GM12878 (cell line): ENCODE measurements around the gene INHA. TPM values are rescaled to one million over a fixed set of nuclear protein-coding genes. Genes with fewer than 3 reads are reported as not detected.

Source experiments
- ATAC-seq: fragments of 200-7000 bp; cut with Tn5 transposase; 3 replicates; pipeline ENCODE4 v1.9.1; 2020; ENCODE audit warnings: mild to moderate bottlenecking, moderate library complexity
- BruUV-seq: library from RNA; stranded (reverse); fragments of 400-500 nt; replicated peaks from 2 replicates; lab custom pipeline; 2021; lab: Mats Ljungman, UMichigan
- CTCF ChIA-PET: fragments of 300-600 bp; sonication (Branson Sonifier 250); formaldehyde crosslinking; extraction: SDS; loops from one replicate; lab custom pipeline; 2021; ENCODE audit warnings: inconsistent platforms; lab: Yijun Ruan, JAX
- POLR2A ChIA-PET: fragments of 350-600 bp; formaldehyde crosslinking; extraction: SDS; loops from one replicate; lab custom pipeline; 2021; ENCODE audit warnings: inconsistent platforms; lab: Charles Lee
- RAD21 ChIA-PET: fragments of 300-600 bp; sonication (Branson Sonifier 250); formaldehyde crosslinking; loops from one replicate; lab custom pipeline; 2023; ENCODE audit warnings: antibody characterized with exemption; ENCODE audit not compliant: unreplicated experiment; lab: Charles Lee
- SMC1A ChIA-PET: fragments of 300-600 bp; sonication (Branson Sonifier 250); formaldehyde crosslinking; loops from one replicate; lab custom pipeline; 2023; ENCODE audit not compliant: unreplicated experiment, uncharacterized antibody; lab: Charles Lee
- DNase-seq: peaks from one replicate; pipeline ENCODE4 v3.0.0-alpha.2; 2011; ENCODE audit warnings: low read depth, low spot score
- FAIRE-seq: peaks from 3 replicates; lab custom pipeline; 2011; peaks lifted over from hg19 to GRCh38; lab: Jason Lieb, UNC
- H2AFZ ChIP-seq: 2 replicates; pipeline ENCODE4 v1.6.0; 2011; ENCODE audit warnings: low read depth, low read length, control low read depth; ENCODE audit not compliant: control insufficient read depth
- H3K27ac ChIP-seq: 2 replicates; pipeline ENCODE4 v1.5.1; 2011; ENCODE audit warnings: control low read depth; ENCODE audit not compliant: control insufficient read depth, insufficient read depth
- H3K27me3 ChIP-seq, 2 experiments: replicated peaks in 1 of 2; 2 replicates each; pipeline versions ENCODE4 v1.6.0 to v1.6.1; 2011; ENCODE audit warnings: low read length in 1 of 2; ENCODE audit not compliant: control insufficient read depth in 2 of 2, insufficient read depth in 2 of 2
- H3K36me3 ChIP-seq, 2 experiments: 2 replicates each; pipeline ENCODE4 v1.5.1; 2011; ENCODE audit warnings: low read length in 1 of 2; ENCODE audit not compliant: control insufficient read depth in 2 of 2, insufficient read depth in 2 of 2
- H3K4me1 ChIP-seq: 2 replicates; pipeline ENCODE4 v1.6.1; 2011; ENCODE audit warnings: mild to moderate bottlenecking, low read length, moderate library complexity, mixed read lengths; ENCODE audit not compliant: control insufficient read depth, insufficient read depth
- H3K4me2 ChIP-seq: 2 replicates; pipeline ENCODE4 v1.6.0; 2011; ENCODE audit warnings: control low read depth; ENCODE audit not compliant: control insufficient read depth, insufficient read depth
- H3K4me3 ChIP-seq: fragments of 200-600 bp; sonication (generic); 2 replicates; pipeline ENCODE4 v1.5.1; 2016
- H3K79me2 ChIP-seq: 2 replicates; pipeline ENCODE4 v1.6.0; 2011; ENCODE audit warnings: low read length; ENCODE audit not compliant: control insufficient read depth, insufficient read depth
- H3K9ac ChIP-seq: 2 replicates; pipeline ENCODE4 v1.8.0; 2011; ENCODE audit warnings: low read length, control low read depth, mixed read lengths; ENCODE audit not compliant: control insufficient read depth, insufficient read depth
- H3K9me3 ChIP-seq: replicated peaks from 3 replicates; pipeline ENCODE4 v1.5.1; 2011; ENCODE audit warnings: mild to moderate bottlenecking, low read length; ENCODE audit not compliant: control insufficient read depth, insufficient read depth
- H4K20me1 ChIP-seq: 2 replicates; pipeline ENCODE4 v1.6.0; 2011; ENCODE audit not compliant: control insufficient read depth, insufficient read depth
- BHLHE40 ChIP-seq, 2 experiments: fragments of 450-650 bp in 1 of 2; IDR thresholded peaks; 2 replicates each; pipeline ENCODE4 v1.6.1; 2011 to 2017; ENCODE audit warnings: low read depth in 2 of 2, borderline replicate concordance in 1 of 2, improper control_type of control experiment in 1 of 2, low read length in 1 of 2, mild to moderate bottlenecking in 1 of 2
- BMI1 ChIP-seq: fragments of 450-650 bp; IDR thresholded peaks from 2 replicates; pipeline ENCODE4 v1.6.1; 2016; ENCODE audit warnings: mild to moderate bottlenecking, moderate library complexity, borderline replicate concordance
- ETV6 ChIP-seq, 2 experiments: fragments of 450-650 bp in 1 of 2; IDR thresholded peaks in 1 of 2; conservative IDR thresholded peaks in 1 of 2; 2 replicates each; pipeline ENCODE4 v1.6.1; 2014; ENCODE audit warnings: antibody characterized with exemption in 1 of 2, borderline replicate concordance in 1 of 2, low read depth in 1 of 2, mild to moderate bottlenecking in 1 of 2, moderate library complexity in 1 of 2
- FOXK2 ChIP-seq: fragments of 450-650 bp; IDR thresholded peaks from 2 replicates; pipeline ENCODE4 v1.6.1; 2017; ENCODE audit warnings: mild to moderate bottlenecking, moderate library complexity
- MTA2 ChIP-seq: fragments of 450-650 bp; IDR thresholded peaks from 2 replicates; pipeline ENCODE4 v1.6.1; 2016; ENCODE audit warnings: low read depth, mild to moderate bottlenecking, moderate library complexity
- NFIC ChIP-seq: IDR thresholded peaks from 2 replicates; pipeline ENCODE4 v1.6.1; 2012; ENCODE audit warnings: low read depth, mild to moderate bottlenecking, inconsistent platforms, low read length, moderate library complexity
- RBBP5 ChIP-seq: fragments of 200-600 bp; sonication (generic); conservative IDR thresholded peaks from 2 replicates; pipeline ENCODE4 v1.6.1; 2016
- RCOR1 ChIP-seq: conservative IDR thresholded peaks from 2 replicates; pipeline ENCODE4 v1.6.1; 2012; ENCODE audit warnings: low read depth, low read length, improper control_type of control experiment
- SP1 ChIP-seq: IDR thresholded peaks from one replicate; pipeline ENCODE4 v1.6.1; 2011; ENCODE audit warnings: low read depth, low read length
- SREBF1 ChIP-seq: IDR thresholded peaks from 2 replicates; pipeline ENCODE4 v1.6.1; 2012; ENCODE audit warnings: mild to moderate bottlenecking, low read length
- STAT1 ChIP-seq: fragments of 450-650 bp; conservative IDR thresholded peaks from 2 replicates; pipeline ENCODE4 v1.6.1; 2014; ENCODE audit warnings: antibody characterized with exemption, mild to moderate bottlenecking
- ZNF217 ChIP-seq: fragments of 450-650 bp; IDR thresholded peaks from 2 replicates; pipeline ENCODE4 v1.6.1; 2017; ENCODE audit warnings: antibody characterized with exemption, mild to moderate bottlenecking
- ZNF24 ChIP-seq: fragments of 450-650 bp; IDR thresholded peaks from 2 replicates; pipeline ENCODE4 v1.6.1; 2017; ENCODE audit warnings: antibody characterized with exemption, mild to moderate bottlenecking
- ZNF274 ChIP-seq: IDR thresholded peaks from one replicate; pipeline ENCODE4 v1.8.0; 2011; ENCODE audit not compliant: insufficient read length, insufficient read depth
- WGBS: methylation state at CpG from one replicate; pipeline ENCODE4 v1.1.6; 2016; ENCODE audit warnings: low lambda C conversion rate; ENCODE audit not compliant: insufficient replicate concordance, insufficient coverage; ENCODE audit errors: missing lambda C conversion rate; 5-methylcytosine and 5-hydroxymethylcytosine counted together
- in situ Hi-C: fragments of 300-500 bp; cut with MboI; formaldehyde crosslinking; loops from 9 replicates; pipeline ENCODE4 v1.14.3; 2018; ENCODE audit warnings: mixed read lengths
- intact Hi-C: fragments of 100-400 bp; cut with micrococcal nuclease; formaldehyde crosslinking; loops from one replicate; pipeline ENCODE4 v1.14.2; 2022; ENCODE audit not compliant: unreplicated experiment
- microRNA-seq: library from miRNA; unstranded; fragments of <30 nt; microRNA quantifications from one replicate; pipeline ENCODE4, GENCODE V29; 2018
- polyA plus RNA-seq, 11 experiments: library from polyadenylated mRNA; depleted of rRNA in 4 of 11; unstranded in 6 of 11; stranded (reverse) in 5 of 11; fragments of >200 nt; fragmentation: Nextera tagmentation in 4 of 11; fragmentation: Illumina TruSeq in 1 of 11; extraction: Ambion mirVana in 4 of 11; extraction: Trizol in 1 of 11; gene quantifications; 1 replicate in 1 of 11; 2 replicates in 10 of 11; pipeline versions ENCODE4 v1.2.1 to v1.2.3, GENCODE V29; 2011 to 2016; ENCODE audit warnings: inconsistent platforms in 2 of 11, missing spikeins in 2 of 11, low read depth in 1 of 11
- small RNA-seq: library from RNA; depleted of rRNA; stranded (forward); fragments of <200 nt; gene quantifications from one replicate; pipeline ENCODE3, GENCODE V24; 2014
- total RNA-seq, 4 experiments: library from RNA; depleted of rRNA in 3 of 4; stranded (reverse); fragments of >200 nt in 3 of 4; fragmentation: Illumina TruSeq in 1 of 4; extraction: Trizol in 1 of 4; gene quantifications; 2 replicates each; pipeline versions ENCODE4 v1.2.1 to v1.2.3, GENCODE V29; 2013 to 2021
- TF ChIP-seq, protein P1 (sequence below): IDR thresholded peaks from 2 replicates; pipeline ENCODE4 v1.6.1; 2012; ENCODE audit warnings: low read depth, low read length, improper control_type of control experiment
- TF ChIP-seq, protein P2 (sequence below): fragments of 150-350 bp; IDR thresholded peaks from 2 replicates; pipeline ENCODE4 v1.6.1; 2014; ENCODE audit warnings: mild to moderate bottlenecking, low read depth, low read length

Gene INHA
- total and polyA plus RNA-seq, 10 of the 15 experiments (the other 5 are each of a cell fraction or from before 2014, with no cell fraction given) = not detected

DNA sequence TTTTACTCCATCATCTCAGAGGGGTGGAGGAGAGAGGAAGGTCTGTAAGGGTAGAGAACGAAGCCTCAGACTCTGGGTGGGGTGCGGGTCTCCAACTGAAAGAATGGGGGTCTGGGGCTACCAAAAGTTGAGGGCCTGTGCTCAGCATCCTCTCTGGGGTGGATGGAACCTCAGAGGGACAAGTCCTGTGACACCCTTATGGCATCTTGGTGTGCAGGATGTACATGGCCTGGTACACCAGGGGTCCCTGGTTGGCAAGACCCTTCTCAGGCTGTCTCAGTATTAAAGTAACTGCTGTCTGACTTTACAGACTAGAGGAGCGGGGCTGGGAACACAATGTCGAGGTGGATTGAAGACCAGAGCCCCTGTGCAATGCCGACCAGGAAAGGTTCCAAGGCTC lies 53.1 kb downstream of the INHA start:
- Histone ChIP-seq H3K9me3 (no peaks in the 10 kb centered on the region; the same call in 2 of the 3 replicates), H3K27ac (no peak overlapping the region), H3K79me2 (no peaks in the 10 kb centered on the region), H2AFZ (no peak overlapping the region)
- SMC1A ChIA-PET = no interaction called here
- no peak for TF ChIP-seq NFIC
- no peak for TF ChIP-seq RCOR1
- no peak for TF ChIP-seq ZNF24
- no peak for TF ChIP-seq FOXK2
- TF ChIP-seq BMI1 = no peak
- TF ChIP-seq RBBP5 = no peak
- TF ChIP-seq, protein P1, sequence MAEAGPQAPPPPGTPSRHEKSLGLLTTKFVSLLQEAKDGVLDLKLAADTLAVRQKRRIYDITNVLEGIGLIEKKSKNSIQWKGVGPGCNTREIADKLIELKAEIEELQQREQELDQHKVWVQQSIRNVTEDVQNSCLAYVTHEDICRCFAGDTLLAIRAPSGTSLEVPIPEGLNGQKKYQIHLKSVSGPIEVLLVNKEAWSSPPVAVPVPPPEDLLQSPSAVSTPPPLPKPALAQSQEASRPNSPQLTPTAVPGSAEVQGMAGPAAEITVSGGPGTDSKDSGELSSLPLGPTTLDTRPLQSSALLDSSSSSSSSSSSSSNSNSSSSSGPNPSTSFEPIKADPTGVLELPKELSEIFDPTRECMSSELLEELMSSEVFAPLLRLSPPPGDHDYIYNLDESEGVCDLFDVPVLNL = no peak
- TF ChIP-seq SREBF1 = no peak
- no peak for TF ChIP-seq ZNF274
- TF ChIP-seq MTA2 = no peak
- no peak for TF ChIP-seq ZNF217
- no peak for TF ChIP-seq SP1
- TF ChIP-seq, protein P2, sequence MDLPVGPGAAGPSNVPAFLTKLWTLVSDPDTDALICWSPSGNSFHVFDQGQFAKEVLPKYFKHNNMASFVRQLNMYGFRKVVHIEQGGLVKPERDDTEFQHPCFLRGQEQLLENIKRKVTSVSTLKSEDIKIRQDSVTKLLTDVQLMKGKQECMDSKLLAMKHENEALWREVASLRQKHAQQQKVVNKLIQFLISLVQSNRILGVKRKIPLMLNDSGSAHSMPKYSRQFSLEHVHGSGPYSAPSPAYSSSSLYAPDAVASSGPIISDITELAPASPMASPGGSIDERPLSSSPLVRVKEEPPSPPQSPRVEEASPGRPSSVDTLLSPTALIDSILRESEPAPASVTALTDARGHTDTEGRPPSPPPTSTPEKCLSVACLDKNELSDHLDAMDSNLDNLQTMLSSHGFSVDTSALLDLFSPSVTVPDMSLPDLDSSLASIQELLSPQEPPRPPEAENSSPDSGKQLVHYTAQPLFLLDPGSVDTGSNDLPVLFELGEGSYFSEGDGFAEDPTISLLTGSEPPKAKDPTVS = no peak
- TF ChIP-seq STAT1 = no peak
- TF ChIP-seq BHLHE40 (IDR thresholded peaks at IDR 0.05; ENCODE audit: borderline replicate concordance in 1 of 2, low read depth in 2 of 2, low read length in 1 of 2) = no peak
- no peak for TF ChIP-seq ETV6 (conservative IDR thresholded peaks at IDR 0.05 in 1 of 2, IDR thresholded peaks at IDR 0.05 in 1 of 2; ENCODE audit: borderline replicate concordance in 1 of 2, low read depth in 1 of 2)
- TF ChIP-seq, all 136 proteins: peak for 0
- WGBS = 35% methylated on average over 5 of the region's 5 CpGs
- BruUV-seq = no TSS peak
- in situ Hi-C loops = no loop called here
- FAIRE-seq (no peak), ATAC-seq (no peak), DNase-seq (no peak)
- ChIA-PET CTCF (no interaction called here), RAD21 (interaction anchor here (1.2 kb wide), 1 partner anchor 64 kb away, joined by 3 read pairs; no protein-coding TSS in a partner anchor), POLR2A (no interaction called here)
- Histone ChIP-seq H3K9ac (no peak overlapping the region), H3K36me3 (no peaks in the 10 kb centered on the region), H3K4me1 (no peaks in the 10 kb centered on the region), H3K4me2 (no peak overlapping the region), H3K4me3 (no peak overlapping the region), H3K27me3 (peaks cover 4 to 6% of the 10 kb centered on the region in 2 experiments), H4K20me1 (no peaks in the 10 kb centered on the region; the same call in 1 of the 2 replicates)
- intact Hi-C loops = no loop called here

Small RNA genes within 50 kb of the gene (microRNA-seq; reads per million reads assigned to microRNA genes)
- not detected for gene MIR3132

Small RNA genes within 50 kb of the gene (small RNA-seq; reads per million reads assigned to genes)
- gene MIR3132 = not detected
- gene RN7SKP213 = not detected

Other genes with a start within 250 kb of the INHA start
Only the 7 nearest of the 11 such genes appear.
- gene GMPPA, start 73.4 kb upstream of the INHA start, total RNA-seq (2014; rRNA removed) = 44.6 and 45.9 TPM in 2 replicates
- 23.4 and 24.4 TPM in 2 replicates for gene GMPPA, start 73.4 kb upstream of the INHA start, total RNA-seq (2014; rRNA removed; fragmentation: Illumina TruSeq; extraction: Trizol)
- 37.6 and 45.3 TPM in 2 replicates for gene GMPPA, start 73.4 kb upstream of the INHA start, total RNA-seq (2021)
- 31.1 and 53.6 TPM in 2 replicates for gene GMPPA, start 73.4 kb upstream of the INHA start, polyA plus RNA-seq (2011; rRNA removed)
- gene GMPPA, start 73.4 kb upstream of the INHA start, polyA plus RNA-seq (2014; fragmentation: Illumina TruSeq; extraction: Trizol) = 35.6 and 38.9 TPM in 2 replicates
- 10 to 100 TPM in 1 of 2 experiments, 1 to 10 TPM in 1; 1.9 to 10.2 TPM for gene GMPPA, start 73.4 kb upstream of the INHA start, polyA plus RNA-seq (2014; fragmentation: Nextera tagmentation; extraction: Ambion mirVana)
- 49.9 and 54.5 TPM in 2 replicates for gene GMPPA, start 73.4 kb upstream of the INHA start, polyA plus RNA-seq (2014; rRNA removed)
- 10 to 100 TPM; 66.8 to 83.2 TPM for gene GMPPA, start 73.4 kb upstream of the INHA start, polyA plus RNA-seq (2016; fragmentation: Nextera tagmentation; extraction: Ambion mirVana)
- gene ASIC4, start 57.8 kb upstream of the INHA start, total RNA-seq (2014; rRNA removed) = not detected in 2 replicates
- not detected in 2 replicates for gene ASIC4, start 57.8 kb upstream of the INHA start, total RNA-seq (2014; rRNA removed; fragmentation: Illumina TruSeq; extraction: Trizol)
- gene ASIC4, start 57.8 kb upstream of the INHA start, total RNA-seq (2021) = not detected in 2 replicates
- not detected in 2 replicates for gene ASIC4, start 57.8 kb upstream of the INHA start, polyA plus RNA-seq (2011; rRNA removed)
- 0.01 TPM in 1 of 2 replicates, not detected in the other for gene ASIC4, start 57.8 kb upstream of the INHA start, polyA plus RNA-seq (2014; fragmentation: Illumina TruSeq; extraction: Trizol)
- not detected for gene ASIC4, start 57.8 kb upstream of the INHA start, polyA plus RNA-seq (2014; fragmentation: Nextera tagmentation; extraction: Ambion mirVana)
- gene ASIC4, start 57.8 kb upstream of the INHA start, polyA plus RNA-seq (2014; rRNA removed) = not detected in 2 replicates
- gene ASIC4, start 57.8 kb upstream of the INHA start, polyA plus RNA-seq (2016; fragmentation: Nextera tagmentation; extraction: Ambion mirVana) = not detected
- gene CHPF, start 28.5 kb upstream of the INHA start, total RNA-seq (2014; rRNA removed) = 12.5 and 15.2 TPM in 2 replicates
- gene CHPF, start 28.5 kb upstream of the INHA start, total RNA-seq (2014; rRNA removed; fragmentation: Illumina TruSeq; extraction: Trizol) = 1.2 and 2.0 TPM in 2 replicates
- gene CHPF, start 28.5 kb upstream of the INHA start, total RNA-seq (2021) = 11.6 and 12.2 TPM in 2 replicates
- 0.89 and 2.2 TPM in 2 replicates for gene CHPF, start 28.5 kb upstream of the INHA start, polyA plus RNA-seq (2011; rRNA removed)
- gene CHPF, start 28.5 kb upstream of the INHA start, polyA plus RNA-seq (2014; fragmentation: Illumina TruSeq; extraction: Trizol) = 0.16 and 0.75 TPM in 2 replicates
- under 1 TPM in 1 of 2 experiments, not detected in 1; 0.09 TPM for gene CHPF, start 28.5 kb upstream of the INHA start, polyA plus RNA-seq (2014; fragmentation: Nextera tagmentation; extraction: Ambion mirVana)
- 8.3 and 11.5 TPM in 2 replicates for gene CHPF, start 28.5 kb upstream of the INHA start, polyA plus RNA-seq (2014; rRNA removed)
- 10 to 100 TPM; 14.2 to 17.4 TPM for gene CHPF, start 28.5 kb upstream of the INHA start, polyA plus RNA-seq (2016; fragmentation: Nextera tagmentation; extraction: Ambion mirVana)
- gene TMEM198, start 28.3 kb upstream of the INHA start, total RNA-seq (2014; rRNA removed) = 0.49 and 0.73 TPM in 2 replicates
- 0.23 and 0.27 TPM in 2 replicates for gene TMEM198, start 28.3 kb upstream of the INHA start, total RNA-seq (2014; rRNA removed; fragmentation: Illumina TruSeq; extraction: Trizol)
- 1.1 and 1.2 TPM in 2 replicates for gene TMEM198, start 28.3 kb upstream of the INHA start, total RNA-seq (2021)
- 0.23 and 0.56 TPM in 2 replicates for gene TMEM198, start 28.3 kb upstream of the INHA start, polyA plus RNA-seq (2011; rRNA removed)
- 0.16 TPM in 1 of 2 replicates, not detected in the other for gene TMEM198, start 28.3 kb upstream of the INHA start, polyA plus RNA-seq (2014; fragmentation: Illumina TruSeq; extraction: Trizol)
- gene TMEM198, start 28.3 kb upstream of the INHA start, polyA plus RNA-seq (2014; fragmentation: Nextera tagmentation; extraction: Ambion mirVana) = not detected
- 1.2 TPM in 2 replicates for gene TMEM198, start 28.3 kb upstream of the INHA start, polyA plus RNA-seq (2014; rRNA removed)
- gene TMEM198, start 28.3 kb upstream of the INHA start, polyA plus RNA-seq (2016; fragmentation: Nextera tagmentation; extraction: Ambion mirVana) = under 1 TPM; 0.46 to 0.92 TPM
- not detected in 2 replicates for gene OBSL1, start 771 bp upstream of the INHA start, total RNA-seq (2014; rRNA removed)
- not detected in 2 replicates for gene OBSL1, start 771 bp upstream of the INHA start, total RNA-seq (2014; rRNA removed; fragmentation: Illumina TruSeq; extraction: Trizol)
- 0.48 and 0.77 TPM in 2 replicates for gene OBSL1, start 771 bp upstream of the INHA start, total RNA-seq (2021)
- not detected in 2 replicates for gene OBSL1, start 771 bp upstream of the INHA start, polyA plus RNA-seq (2011; rRNA removed)
- not detected in 2 replicates for gene OBSL1, start 771 bp upstream of the INHA start, polyA plus RNA-seq (2014; fragmentation: Illumina TruSeq; extraction: Trizol)
- gene OBSL1, start 771 bp upstream of the INHA start, polyA plus RNA-seq (2014; fragmentation: Nextera tagmentation; extraction: Ambion mirVana) = not detected
- gene OBSL1, start 771 bp upstream of the INHA start, polyA plus RNA-seq (2014; rRNA removed) = not detected in 2 replicates
- under 1 TPM in 1 of 2 experiments, not detected in 1; 0.14 TPM for gene OBSL1, start 771 bp upstream of the INHA start, polyA plus RNA-seq (2016; fragmentation: Nextera tagmentation; extraction: Ambion mirVana)
- gene STK11IP, start 25.5 kb downstream of the INHA start, total RNA-seq (2014; rRNA removed) = 13.3 and 14.8 TPM in 2 replicates
- 5.2 and 5.7 TPM in 2 replicates for gene STK11IP, start 25.5 kb downstream of the INHA start, total RNA-seq (2014; rRNA removed; fragmentation: Illumina TruSeq; extraction: Trizol)
- 21.3 and 24.0 TPM in 2 replicates for gene STK11IP, start 25.5 kb downstream of the INHA start, total RNA-seq (2021)
- gene STK11IP, start 25.5 kb downstream of the INHA start, polyA plus RNA-seq (2011; rRNA removed) = 5.7 and 11.6 TPM in 2 replicates
- gene STK11IP, start 25.5 kb downstream of the INHA start, polyA plus RNA-seq (2014; fragmentation: Illumina TruSeq; extraction: Trizol) = 1.9 and 9.0 TPM in 2 replicates
- gene STK11IP, start 25.5 kb downstream of the INHA start, polyA plus RNA-seq (2014; fragmentation: Nextera tagmentation; extraction: Ambion mirVana) = 1 to 10 TPM in 1 of 2 experiments, under 1 TPM in 1; 0.42 to 1.6 TPM
- gene STK11IP, start 25.5 kb downstream of the INHA start, polyA plus RNA-seq (2014; rRNA removed) = 15.7 and 17.0 TPM in 2 replicates
- gene STK11IP, start 25.5 kb downstream of the INHA start, polyA plus RNA-seq (2016; fragmentation: Nextera tagmentation; extraction: Ambion mirVana) = 10 to 100 TPM; 11.3 to 12.2 TPM
- not detected in 2 replicates for gene SLC4A3, start 55.3 kb downstream of the INHA start, total RNA-seq (2014; rRNA removed)
- not detected in 2 replicates for gene SLC4A3, start 55.3 kb downstream of the INHA start, total RNA-seq (2014; rRNA removed; fragmentation: Illumina TruSeq; extraction: Trizol)
- gene SLC4A3, start 55.3 kb downstream of the INHA start, total RNA-seq (2021) = 0.05 TPM in 1 of 2 replicates, not detected in the other
- 0.05 TPM in 1 of 2 replicates, not detected in the other for gene SLC4A3, start 55.3 kb downstream of the INHA start, polyA plus RNA-seq (2011; rRNA removed)
- not detected in 2 replicates for gene SLC4A3, start 55.3 kb downstream of the INHA start, polyA plus RNA-seq (2014; fragmentation: Illumina TruSeq; extraction: Trizol)
- not detected for gene SLC4A3, start 55.3 kb downstream of the INHA start, polyA plus RNA-seq (2014; fragmentation: Nextera tagmentation; extraction: Ambion mirVana)
- gene SLC4A3, start 55.3 kb downstream of the INHA start, polyA plus RNA-seq (2014; rRNA removed) = not detected in 2 replicates
- under 1 TPM in 1 of 2 experiments, not detected in 1; 0.08 TPM for gene SLC4A3, start 55.3 kb downstream of the INHA start, polyA plus RNA-seq (2016; fragmentation: Nextera tagmentation; extraction: Ambion mirVana)